HG03139 (cell line): ENCODE results near the gene COX6A2.

Experiments used
- ATAC-seq: cut with Tn5 transposase; IDR thresholded peaks from one replicate; pipeline ENCODE4 v1.9.1; 2021; ENCODE audit not compliant: unreplicated experiment

The COX6A2 gene

GRCh38 chr16:31411024-31411844 lies 16.9 kb downstream of the COX6A2 start:
- ATAC-seq = no peak

GRCh38 chr16:31410082-31410481 lies 18.1 kb downstream of the COX6A2 start:
- ATAC-seq = no peak

DNA sequence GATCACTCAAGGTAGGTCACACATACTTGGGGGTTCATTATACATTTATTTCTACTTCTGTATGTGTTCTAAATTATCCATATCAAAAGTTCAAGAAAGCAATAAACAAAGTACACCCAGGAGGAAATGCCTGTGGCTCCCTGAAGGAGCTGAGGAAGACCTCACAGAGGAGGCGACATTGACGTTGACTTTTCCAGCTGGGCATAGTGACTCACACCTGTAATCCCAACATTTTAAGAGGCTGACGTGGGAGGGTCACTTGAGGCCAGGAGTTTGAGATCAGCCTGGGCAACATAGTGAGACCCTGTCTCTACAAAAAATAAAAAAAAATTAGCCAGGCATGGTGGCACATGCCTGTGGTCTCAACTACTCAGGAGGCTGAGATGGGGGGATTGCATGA lies 18.7 kb downstream of the COX6A2 start:
- no peak for ATAC-seq

- ATAC-seq = no peak
Measured at GRCh38 chr16:31407406-31407805, 20.8 kb downstream of the COX6A2 start.

GRCh38 chr16:31404353-31405064 lies 23.7 kb downstream of the COX6A2 start:
- ATAC-seq = no peak

- ATAC-seq = no peak
Measured at GRCh38 chr16:31403590-31404352, 24.4 kb downstream of the COX6A2 start.

- ATAC-seq = no peak
Measured at GRCh38 chr16:31402687-31403086, 25.5 kb downstream of the COX6A2 start.

GRCh38 chr16:31401436-31401835 lies 26.7 kb downstream of the COX6A2 start:
- no peak for ATAC-seq

DNA sequence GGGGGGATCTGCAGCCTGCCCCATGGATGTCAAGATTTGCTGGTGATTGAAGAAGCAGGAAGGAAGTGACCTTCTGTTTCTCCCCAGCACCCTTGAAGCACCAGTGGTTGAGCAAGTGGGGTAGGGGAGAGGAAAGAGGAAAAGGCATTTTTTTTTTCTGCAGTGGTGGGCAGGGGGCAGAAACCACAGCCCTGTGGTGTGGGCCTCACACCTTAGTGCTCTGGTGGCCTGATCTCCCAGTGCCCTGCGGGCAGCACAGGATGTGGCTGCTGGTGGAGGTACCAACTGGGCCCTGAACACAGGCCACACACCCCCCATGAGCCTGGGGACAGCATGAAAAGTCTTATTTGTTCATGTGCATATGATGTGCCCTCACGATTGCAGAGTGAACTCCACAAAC lies 28.0 kb downstream of the COX6A2 start:
- ATAC-seq = no peak

DNA sequence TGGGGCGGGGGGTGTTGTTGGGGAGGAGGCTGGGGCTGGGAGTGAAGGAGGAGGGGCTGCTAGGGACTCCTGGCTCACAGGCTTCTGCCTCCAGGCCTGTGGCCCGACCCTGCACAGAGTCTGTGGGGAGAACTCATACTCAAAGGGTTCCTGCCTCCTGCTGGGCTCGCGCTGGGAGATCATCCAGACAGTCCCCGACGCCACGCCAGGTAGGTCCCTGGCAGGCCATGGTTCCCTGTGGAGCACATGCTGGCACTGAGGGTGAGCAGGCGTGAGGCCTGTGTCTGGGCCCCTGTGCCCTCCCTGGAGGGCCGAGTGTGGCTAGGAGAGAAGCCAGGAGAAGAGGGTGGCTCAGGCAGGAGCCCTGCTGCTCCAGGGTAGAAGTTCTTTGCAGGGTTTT lies 30.5 kb downstream of the COX6A2 start:
- no peak for ATAC-seq

- ATAC-seq = no peak
Measured at GRCh38 chr16:31397096-31397660, 31.0 kb downstream of the COX6A2 start.

GRCh38 chr16:31395647-31396046 lies 32.5 kb downstream of the COX6A2 start:
- no peak for ATAC-seq

GRCh38 chr16:31393056-31393455 lies 35.1 kb downstream of the COX6A2 start, which contains the start of gene ITGAD:
TSS of gene ITGAD (plus strand) at chr16:31393335. CDS start at chr16:31393361, 26 bp downstream.
- ATAC-seq = no peak

DNA sequence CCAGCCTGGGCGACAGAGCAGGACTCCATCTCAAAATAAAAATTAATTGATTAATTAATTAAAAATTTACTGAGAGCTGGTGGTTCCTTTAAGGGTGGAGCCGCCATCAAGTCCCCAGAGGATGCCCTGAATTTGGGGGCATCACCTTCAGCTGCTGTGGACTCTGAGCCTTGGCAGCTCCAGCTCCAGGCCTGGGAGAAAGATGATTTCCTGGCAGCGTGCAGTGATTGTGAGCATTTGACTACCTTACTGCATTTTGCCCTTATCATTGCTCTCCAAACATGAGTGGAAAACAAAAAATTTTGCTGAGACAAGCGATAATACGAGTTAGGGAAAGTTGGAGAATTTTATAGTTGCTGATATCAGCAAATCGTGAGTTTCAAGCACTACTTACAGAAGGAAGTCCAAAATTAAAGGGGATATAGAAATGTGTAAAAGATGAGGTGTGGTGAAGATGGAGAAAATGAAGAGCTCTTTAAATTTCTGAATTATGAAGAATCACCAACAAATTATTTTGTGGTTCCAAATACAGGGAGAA lies 37.6 kb downstream of the COX6A2 start:
- no peak for ATAC-seq

- ATAC-seq = no peak
Measured at GRCh38 chr16:31388535-31388934, 39.6 kb downstream of the COX6A2 start.

GRCh38 chr16:31386157-31386984 lies 41.8 kb downstream of the COX6A2 start:
- ATAC-seq = no peak

- no peak for ATAC-seq
Measured at GRCh38 chr16:31385680-31386079, 42.5 kb downstream of the COX6A2 start.

DNA sequence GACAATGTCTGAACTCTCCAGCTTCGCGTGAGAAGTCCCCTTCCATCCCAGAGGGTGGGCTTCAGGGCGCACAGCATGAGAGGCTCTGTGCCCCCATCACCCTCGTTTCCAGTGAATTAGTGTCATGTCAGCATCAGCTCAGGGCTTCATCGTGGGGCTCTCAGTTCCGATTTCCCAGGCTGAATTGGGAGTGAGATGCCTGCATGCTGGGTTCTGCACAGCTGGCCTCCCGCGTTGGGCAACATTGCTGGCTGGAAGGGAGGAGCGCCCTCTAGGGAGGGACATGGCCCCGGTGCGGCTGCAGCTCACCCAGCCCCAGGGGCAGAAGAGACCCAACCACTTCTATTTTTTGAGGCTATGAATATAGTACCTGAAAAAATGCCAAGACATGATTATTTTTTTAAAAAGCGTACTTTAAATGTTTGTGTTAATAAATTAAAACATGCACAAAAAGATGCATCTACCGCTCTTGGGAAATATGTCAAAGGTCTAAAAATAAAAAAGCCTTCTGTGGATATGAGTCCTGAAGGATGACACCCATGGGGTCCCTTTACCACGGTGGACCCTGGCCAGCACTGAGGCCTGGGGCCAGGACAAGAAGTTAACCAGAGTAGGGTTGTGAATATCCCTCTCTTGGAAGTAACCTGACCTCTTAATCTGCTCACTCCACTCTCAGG lies 45.5 kb downstream of the COX6A2 start:
- ATAC-seq = no peak

DNA sequence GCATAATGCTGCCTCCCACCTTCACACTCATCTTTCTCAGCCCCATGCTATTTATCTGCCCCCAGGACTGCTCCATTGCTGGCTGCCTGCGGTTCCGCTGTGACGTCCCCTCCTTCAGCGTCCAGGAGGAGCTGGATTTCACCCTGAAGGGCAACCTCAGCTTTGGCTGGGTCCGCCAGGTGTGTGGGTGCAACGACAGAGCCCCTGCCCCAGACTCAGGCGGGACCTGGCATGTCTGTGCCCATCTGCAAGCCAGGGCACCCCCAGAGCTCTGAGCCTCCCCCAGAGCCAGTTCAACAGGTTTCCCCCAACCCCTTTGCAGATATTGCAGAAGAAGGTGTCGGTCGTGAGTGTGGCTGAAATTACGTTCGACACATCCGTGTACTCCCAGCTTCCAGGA lies 48.0 kb downstream of the COX6A2 start:
- no peak for ATAC-seq
